HFFc6 (cell line): ENCODE measurements around the gene KCNMA1. TPM values are rescaled to one million over a fixed set of nuclear protein-coding genes. Genes with fewer than 3 reads are reported as not detected.

Experiments
- DNase-seq: peaks from one replicate; pipeline ENCODE4 v3.0.0-alpha.2; 2018
- H3K27ac Mint-ChIP-seq: 2 replicates; pipeline ENCODE4 v1.8.0; 2020; ENCODE audit warnings: mild to moderate bottlenecking, mixed read lengths
- H3K27me3 Mint-ChIP-seq: 2 replicates; pipeline ENCODE4 v1.8.0; 2021; ENCODE audit warnings: mild to moderate bottlenecking, moderate library complexity, mixed read lengths; ENCODE audit not compliant: insufficient read depth
- H3K36me3 Mint-ChIP-seq: 2 replicates; pipeline ENCODE4 v1.8.0; 2021; ENCODE audit warnings: low read depth, mixed read lengths
- H3K4me1 Mint-ChIP-seq: 2 replicates; pipeline ENCODE4 v1.8.0; 2020; ENCODE audit warnings: low read depth, mixed read lengths
- H3K4me3 Mint-ChIP-seq: 2 replicates; pipeline ENCODE4 v1.8.0; 2020; ENCODE audit warnings: mild to moderate bottlenecking, moderate library complexity, mixed read lengths
- H3K9me3 Mint-ChIP-seq: 2 replicates; pipeline ENCODE4 v1.8.0; 2020; ENCODE audit warnings: mild to moderate bottlenecking, mixed read lengths
- total RNA-seq, 6 experiments: library from RNA; stranded (reverse); fragmentation: NEBNext Ultra II Directional; extraction: Animal tissue kit (Norgen Biotek cat#: 25700); gene quantifications; 2 replicates in 1 of 6; 3 replicates in 5 of 6; pipeline ENCODE4 v1.2.3, GENCODE V29; 2021
- TF ChIP-seq, protein P1 (sequence below): fragments of 200-600 bp; sonication (generic); IDR thresholded peaks from 2 replicates; pipeline ENCODE4 v1.5.0; 2021; ENCODE audit warnings: antibody characterized with exemption, mild to moderate bottlenecking

The KCNMA1 gene
- total RNA-seq, 6 experiments from 2014 or later: 87.1 to 191 (median 93.5) TPM

DNA sequence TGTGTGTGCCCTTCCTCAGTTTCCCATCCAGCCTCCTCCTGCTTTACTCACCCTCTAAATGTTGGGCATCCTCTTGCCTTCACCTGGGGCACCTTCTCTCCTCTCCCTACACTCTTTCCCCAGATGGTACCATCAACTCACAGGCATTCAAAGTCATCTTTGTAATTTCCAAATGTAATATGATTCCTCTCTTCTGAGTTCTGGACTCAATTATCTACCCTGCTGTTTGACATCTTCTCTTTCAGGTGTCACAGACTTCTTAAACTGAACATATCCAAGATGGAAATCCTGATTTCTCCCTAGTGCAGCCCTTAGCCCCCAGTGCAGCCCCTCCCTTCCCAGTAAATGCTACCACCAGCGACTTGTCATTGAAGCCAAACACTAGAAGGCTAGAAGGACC is 422.8 kb downstream of the KCNMA1 start:
- no peak for DNase-seq
- Mint-ChIP-seq H3K27me3 (no peaks in the 10 kb centered on the region), H3K4me3 (no peak overlapping the region), H3K9me3 (no peaks in the 10 kb centered on the region; the same call in none of the 2 replicates), H3K4me1 (no peaks in the 10 kb centered on the region), H3K36me3 (peaks cover 9% of the 10 kb centered on the region), H3K27ac (no peak overlapping the region)
- TF ChIP-seq, protein P1, sequence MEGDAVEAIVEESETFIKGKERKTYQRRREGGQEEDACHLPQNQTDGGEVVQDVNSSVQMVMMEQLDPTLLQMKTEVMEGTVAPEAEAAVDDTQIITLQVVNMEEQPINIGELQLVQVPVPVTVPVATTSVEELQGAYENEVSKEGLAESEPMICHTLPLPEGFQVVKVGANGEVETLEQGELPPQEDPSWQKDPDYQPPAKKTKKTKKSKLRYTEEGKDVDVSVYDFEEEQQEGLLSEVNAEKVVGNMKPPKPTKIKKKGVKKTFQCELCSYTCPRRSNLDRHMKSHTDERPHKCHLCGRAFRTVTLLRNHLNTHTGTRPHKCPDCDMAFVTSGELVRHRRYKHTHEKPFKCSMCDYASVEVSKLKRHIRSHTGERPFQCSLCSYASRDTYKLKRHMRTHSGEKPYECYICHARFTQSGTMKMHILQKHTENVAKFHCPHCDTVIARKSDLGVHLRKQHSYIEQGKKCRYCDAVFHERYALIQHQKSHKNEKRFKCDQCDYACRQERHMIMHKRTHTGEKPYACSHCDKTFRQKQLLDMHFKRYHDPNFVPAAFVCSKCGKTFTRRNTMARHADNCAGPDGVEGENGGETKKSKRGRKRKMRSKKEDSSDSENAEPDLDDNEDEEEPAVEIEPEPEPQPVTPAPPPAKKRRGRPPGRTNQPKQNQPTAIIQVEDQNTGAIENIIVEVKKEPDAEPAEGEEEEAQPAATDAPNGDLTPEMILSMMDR: no peak

DNA sequence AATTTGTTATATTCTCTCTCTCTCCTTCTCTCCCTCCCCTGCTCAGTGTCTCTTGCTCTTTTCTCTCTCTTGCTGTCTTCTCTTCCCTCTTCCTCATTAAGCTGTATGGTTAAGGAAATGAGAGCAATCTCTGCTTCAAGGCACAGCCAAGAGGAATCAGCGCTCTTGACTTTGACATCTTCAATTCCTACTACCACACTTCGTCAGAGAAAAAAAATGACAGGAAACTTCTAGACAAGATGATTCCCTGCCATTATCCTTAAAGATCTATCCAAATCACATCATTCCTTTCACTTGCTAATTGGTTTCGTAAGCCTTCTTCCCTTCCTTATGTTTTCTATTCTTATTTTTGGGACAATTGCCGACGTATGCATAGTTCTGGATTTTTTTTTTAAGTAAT is 425.0 kb downstream of the KCNMA1 start:
- no peaks in the 10 kb centered on the region for H3K27me3 Mint-ChIP-seq
- DNase-seq: no peak
- peaks cover 9% of the 10 kb centered on the region for H3K36me3 Mint-ChIP-seq
- H3K4me1 Mint-ChIP-seq: peaks cover 4% of the 10 kb centered on the region; the same call in 1 of the 2 replicates
- H3K9me3 Mint-ChIP-seq: no peaks in the 10 kb centered on the region; the same call in none of the 2 replicates
- H3K27ac Mint-ChIP-seq: no peak overlapping the region
- no peak overlapping the region for H3K4me3 Mint-ChIP-seq
- TF ChIP-seq, protein P1: no peak

DNA sequence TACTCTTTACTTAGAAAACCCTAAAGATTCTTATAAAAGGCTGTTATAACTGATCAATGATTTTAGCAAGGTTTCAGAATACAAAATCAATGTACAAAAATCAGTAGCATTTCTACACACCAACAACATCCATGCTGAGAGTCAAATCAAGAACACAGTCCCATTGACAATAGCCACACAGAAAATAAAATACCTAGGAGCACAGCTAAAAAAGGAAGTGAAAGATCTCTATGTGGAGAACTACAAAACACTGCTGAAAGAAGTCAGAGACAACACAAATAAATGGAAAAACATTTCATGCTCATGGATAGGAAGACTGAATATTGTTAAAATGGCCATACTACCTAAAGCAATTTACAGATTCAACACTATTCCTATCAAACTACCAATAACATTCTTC is 427.0 kb downstream of the KCNMA1 start:
- H3K9me3 Mint-ChIP-seq: peaks cover under 1% of the 10 kb centered on the region
- H3K27ac Mint-ChIP-seq: no peak overlapping the region
- DNase-seq: no peak
- peaks cover 16% of the 10 kb centered on the region for H3K36me3 Mint-ChIP-seq
- no peak overlapping the region for H3K4me3 Mint-ChIP-seq
- TF ChIP-seq, protein P1: no peak
- H3K27me3 Mint-ChIP-seq: no peaks in the 10 kb centered on the region
- peaks cover 8% of the 10 kb centered on the region; the same call in 1 of the 2 replicates for H3K4me1 Mint-ChIP-seq

DNA sequence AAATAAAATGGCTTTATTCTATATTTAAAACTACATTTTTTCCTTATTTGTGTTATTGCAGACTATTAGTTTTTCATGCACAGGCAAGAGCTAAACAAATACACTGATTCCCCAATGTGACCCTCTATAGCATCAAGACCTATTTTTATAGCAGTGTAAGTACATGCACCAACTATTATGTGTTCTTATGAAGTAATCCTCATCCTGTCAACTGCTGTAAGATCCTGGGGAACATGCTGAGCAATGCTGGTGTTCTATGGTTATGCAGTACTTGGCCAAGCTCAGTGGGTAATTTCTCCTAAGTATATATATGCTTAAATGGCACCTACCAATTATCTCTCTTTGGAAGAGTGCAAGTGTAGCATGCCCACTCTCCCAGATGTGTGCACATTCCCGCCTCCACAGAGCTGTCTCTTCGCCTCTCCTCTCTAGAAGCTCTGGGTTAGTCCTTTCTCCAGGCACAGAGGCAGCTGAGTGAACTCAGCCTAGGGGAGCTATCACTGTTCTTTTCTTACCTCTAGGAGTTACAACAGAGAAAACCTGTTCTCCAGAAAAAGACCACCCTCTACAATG is 428.8 kb downstream of the KCNMA1 start:
- TF ChIP-seq, protein P1: no peak
- no peak overlapping the region for H3K4me3 Mint-ChIP-seq
- peaks cover 12% of the 10 kb centered on the region for H3K9me3 Mint-ChIP-seq
- H3K4me1 Mint-ChIP-seq: peaks cover 23% of the 10 kb centered on the region
- H3K27me3 Mint-ChIP-seq: no peaks in the 10 kb centered on the region
- H3K27ac Mint-ChIP-seq: no peak overlapping the region
- peaks cover 28% of the 10 kb centered on the region for H3K36me3 Mint-ChIP-seq
- no peak for DNase-seq

DNA sequence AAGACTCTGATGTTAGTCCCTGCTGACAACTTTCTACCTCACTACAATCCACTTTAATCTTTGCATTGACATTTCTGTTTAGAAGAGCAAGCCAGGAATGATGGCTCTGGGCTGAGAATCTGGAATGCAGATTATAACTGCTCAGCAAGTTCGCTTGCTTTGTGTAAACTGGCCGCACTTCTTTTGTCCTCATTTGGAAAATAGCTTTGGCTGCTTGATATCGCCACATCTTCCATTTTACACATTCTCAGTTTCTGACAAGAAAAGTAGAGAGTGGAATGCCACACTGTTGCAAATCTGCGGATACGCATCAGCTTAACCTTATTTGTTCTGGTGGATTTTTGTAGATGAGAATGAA is 429.8 kb downstream of the KCNMA1 start:
- Mint-ChIP-seq H3K4me3 (no peak overlapping the region), H3K9me3 (peaks cover 12% of the 10 kb centered on the region), H3K27me3 (no peaks in the 10 kb centered on the region), H3K27ac (no peak overlapping the region), H3K4me1 (peaks cover 33% of the 10 kb centered on the region), H3K36me3 (peaks cover 28% of the 10 kb centered on the region)
- TF ChIP-seq, protein P1: no peak
- DNase-seq: no peak
